Stomach (tissue), 9 donors: ENCODE data around the gene DNAJC11. TPM values are rescaled to one million over a fixed set of nuclear protein-coding genes. Genes with fewer than 3 reads are reported as not detected.
"Not testable (repeated sequence)": the region's sequence is repeated elsewhere in the genome, so short reads cannot be mapped to it uniquely, and the experiment has no call there.

Experiments used
- DNase-seq, 2 donors: peaks; one replicate each; pipeline versions ENCODE4 v3.0.0 to v3.0.0-alpha.2; 2013 to 2019
- H3K27ac ChIP-seq, 5 donors: fragments of 200-600 bp in 4 of 5; sonication (generic) in 4 of 5; one replicate each; pipeline ENCODE4 v1.5.1; 2013 to 2019; ENCODE audit warnings: mild to moderate bottlenecking in 1 of 5, moderate library complexity in 1 of 5
- H3K27me3 ChIP-seq, 3 donors: fragments of 200-600 bp; sonication (generic); one replicate each; pipeline ENCODE4 v1.5.1; 2017 to 2019; ENCODE audit warnings: mixed run types in 1 of 3
- H3K36me3 ChIP-seq, 4 donors: fragments of 200-600 bp; sonication (generic); 1 replicate in 3 of 4; 2 replicates in 1 of 4; pipeline ENCODE4 v1.5.1; 2016 to 2019
- H3K4me1 ChIP-seq, 4 donors: fragments of 200-600 bp; sonication (generic); one replicate each; pipeline ENCODE4 v1.5.1; 2016 to 2019
- H3K4me3 ChIP-seq, 4 donors: fragments of 200-600 bp; sonication (generic) in 3 of 4; one replicate each; pipeline ENCODE4 v1.5.1; 2016 to 2019; ENCODE audit warnings: mild to moderate bottlenecking in 1 of 4
- H3K9me3 ChIP-seq, 4 donors: fragments of 200-600 bp; sonication (generic); one replicate each; pipeline ENCODE4 v1.5.1; 2016 to 2019
- CTCF ChIP-seq, 7 experiments: fragments of 450-650 bp in 4 of 7; fragments of 200-600 bp in 3 of 7; sonication (generic) in 3 of 7; IDR thresholded peaks; one replicate each; pipeline ENCODE4 v1.5.1; 2016 to 2019; ENCODE audit warnings: antibody characterized with exemption in 7 of 7, control low read depth in 2 of 7, mild to moderate bottlenecking in 1 of 7
- EP300 ChIP-seq: sonication (generic); formaldehyde crosslinking; IDR thresholded peaks from one replicate; pipeline ENCODE4 v1.6.1; 2017; ENCODE audit warnings: antibody characterized with exemption
- POLR2A ChIP-seq, 4 donors: fragments of 450-650 bp; IDR thresholded peaks; one replicate each; pipeline ENCODE4 v1.6.1; 2016; ENCODE audit warnings: antibody characterized with exemption in 4 of 4, control low read depth in 2 of 4, mild to moderate bottlenecking in 1 of 4, moderate library complexity in 1 of 4
- POLR2AphosphoS5 ChIP-seq, 3 donors: sonication (generic); formaldehyde crosslinking; IDR thresholded peaks; one replicate each; pipeline ENCODE4 v1.6.1; 2016; ENCODE audit warnings: antibody characterized with exemption in 3 of 3
- WGBS, 5 donors: extraction: QIAGEN DNeasy Blood & Tissue Kit in 3 of 5; methylation state at CpG; one replicate each; pipeline versions ENCODE4 v1.1.5 to v1.1.7; 2013 to 2018; 5-methylcytosine and 5-hydroxymethylcytosine counted together
- intact Hi-C: fragments of 100-400 bp; cut with DNase I; formaldehyde crosslinking; loops from one replicate; pipeline ENCODE4 v1.15.1; 2023; ENCODE audit warnings: low total_unique reads
- polyA plus RNA-seq, 3 donors: library from polyadenylated mRNA; stranded (reverse); fragments of 200-250 nt; gene quantifications; one replicate each; pipeline ENCODE4 v1.2.3, GENCODE V29; 2013
- total RNA-seq, 5 donors: library from RNA; depleted of rRNA; stranded (reverse); fragments of >200 nt; gene quantifications; one replicate each; pipeline versions ENCODE4 v1.1.0 to v1.2.3, GENCODE V29; 2014 to 2016
- donor health status: healthy with polysubstance abuse.
- donor health status: Bipolar disorder and iron deficiency.
- donor health status: healthy.

Gene DNAJC11
- total and polyA plus RNA-seq, 8 donors, result 20.0 to 93.9 (median 34.2) TPM

GRCh38 chr1:6745073-6745472 lies 43.5 kb upstream of the DNAJC11 start:
- TF ChIP-seq EP300 (no peak), POLR2AphosphoS5 (IDR thresholded peaks at IDR 0.05) (no peak), POLR2A (IDR thresholded peaks at IDR 0.05) (no peak), CTCF (IDR thresholded peaks at IDR 0.05) (no peak)
- no peak for DNase-seq
- H3K9me3 ChIP-seq, result no peaks in the 10 kb centered on the region
- no peaks in the 10 kb centered on the region for H3K27me3 ChIP-seq
- no peaks in the 10 kb centered on the region for H3K36me3 ChIP-seq
- 83 to 89% (median 87%) methylated on average over 5 of the region's 5 CpGs for WGBS, 5 donors
- no peak overlapping the region for H3K27ac ChIP-seq
- intact Hi-C loops, result no loop called here
- H3K4me1 ChIP-seq, result peaks cover 10 to 26% (median 17%) of the 10 kb centered on the region in 4 donors
- no peak overlapping the region for H3K4me3 ChIP-seq

GRCh38 chr1:6743189-6744101 lies 41.8 kb upstream of the DNAJC11 start:
- peaks cover 10 to 26% (median 17%) of the 10 kb centered on the region in 4 donors for H3K4me1 ChIP-seq
- H3K27ac ChIP-seq, result peak overlapping the region; percentile 73 to 89 (median 79)
- H3K9me3 ChIP-seq, result no peaks in the 10 kb centered on the region
- peak in 2 of 3 donors; percentile 32 to 41 for TF ChIP-seq POLR2AphosphoS5 (IDR thresholded peaks at IDR 0.05)
- TF ChIP-seq CTCF (IDR thresholded peaks at IDR 0.05), result no peak
- H3K4me3 ChIP-seq, result no peak overlapping the region
- H3K27me3 ChIP-seq, result no peaks in the 10 kb centered on the region
- DNase-seq, result peak; percentile 58 to 68
- intact Hi-C loops, result no loop called here
- no peaks in the 10 kb centered on the region for H3K36me3 ChIP-seq
- 35 to 37% (median 37%) methylated on average over 20 of the region's 20 CpGs for WGBS, 5 donors

GRCh38 chr1:6742676-6743188 lies 41.1 kb upstream of the DNAJC11 start:
- intact Hi-C loops, H3K4me3 ChIP-seq, H3K9me3 ChIP-seq, H3K36me3 ChIP-seq, H3K27me3 ChIP-seq: not testable (repeated sequence)
- Histone ChIP-seq H3K4me1 (peaks cover 10 to 26% (median 17%) of the 10 kb centered on the region in 4 donors), H3K27ac (peak overlapping the region in 2 of 5 donors; percentile 79 to 89)
- 67 to 81% (median 74%) methylated on average over 7 of the region's 7 CpGs for WGBS, 5 donors
- DNase-seq, result peak in 1 of 2 donors; percentile 30

GRCh38 chr1:6738987-6739676 lies 37.5 kb upstream of the DNAJC11 start:
- no peak for DNase-seq
- Histone ChIP-seq H3K4me1 (peaks cover 10 to 16% (median 12%) of the 10 kb centered on the region in 4 donors), H3K36me3 (no peaks in the 10 kb centered on the region), H3K27me3 (peaks cover 0 to 10% (median 0%) of the 10 kb centered on the region in 3 donors), H3K27ac (no peak overlapping the region), H3K4me3 (no peak overlapping the region), H3K9me3 (no peaks in the 10 kb centered on the region)
- intact Hi-C loops, result no loop called here
- no peak for TF ChIP-seq EP300
- TF ChIP-seq POLR2AphosphoS5 (IDR thresholded peaks at IDR 0.05), result no peak
- TF ChIP-seq CTCF (IDR thresholded peaks at IDR 0.05), result no peak
- no peak for TF ChIP-seq POLR2A (IDR thresholded peaks at IDR 0.05)
- 82 to 89% (median 84%) methylated on average over 20 to 30 of the region's 30 CpGs for WGBS, 5 donors
